HepG2 (cell line): ENCODE data around the gene MPC1. TPM values are rescaled to one million over a fixed set of nuclear protein-coding genes. Genes with fewer than 3 reads are reported as not detected.

ENCODE experiments used
- ATAC-seq: fragments of 200-7000 bp; cut with Tn5 transposase; 3 replicates; pipeline ENCODE4 v1.9.1; 2020; ENCODE audit warnings: mild to moderate bottlenecking, moderate library complexity
- BruUV-seq: library from RNA; stranded (reverse); fragments of 400-500 nt; replicated peaks from 2 replicates; lab custom pipeline; 2021; lab: Mats Ljungman, UMichigan
- CTCF ChIA-PET: fragments of 300-600 bp; formaldehyde crosslinking; extraction: SDS; loops from one replicate; lab custom pipeline; 2021; ENCODE audit warnings: low total read pairs, inconsistent platforms, low intra/inter-chr PET ratio; lab: Yijun Ruan, JAX
- POLR2A ChIA-PET: fragments of 350-600 bp; sonication (Branson Sonifier 250); formaldehyde crosslinking; loops from one replicate; lab custom pipeline; 2020; ENCODE audit warnings: antibody characterized with exemption, inconsistent platforms; lab: Yijun Ruan, JAX
- DNase-seq: peaks from one replicate; pipeline ENCODE4 v3.0.0-alpha.2; 2015; ENCODE audit warnings: low spot score
- FAIRE-seq: peaks from 3 replicates; lab custom pipeline; 2011; peaks lifted over from hg19 to GRCh38; lab: Jason Lieb, UNC
- H2AFZ ChIP-seq: one replicate; pipeline ENCODE4 v1.6.1; 2011; ENCODE audit warnings: low read length, inconsistent platforms
- H3K27ac ChIP-seq: fragments of 300-600 bp; 3 replicates; pipeline ENCODE4 v1.8.0; 2011; ENCODE audit warnings: mixed run types, mild to moderate bottlenecking, mixed read lengths, low read length, inconsistent platforms; ENCODE audit not compliant: insufficient read depth; ENCODE audit errors: extremely low read length
- H3K27me3 ChIP-seq, 2 experiments: fragments of 200-600 bp in 1 of 2; 2 replicates in 1 of 2; 3 replicates in 1 of 2; pipeline versions ENCODE4 v1.6.0 to v1.8.0; 2011; ENCODE audit warnings: low read length in 2 of 2, mild to moderate bottlenecking in 2 of 2, moderate library complexity in 2 of 2, inconsistent platforms in 1 of 2; ENCODE audit not compliant: insufficient read depth in 2 of 2, control insufficient read depth in 1 of 2
- H3K36me3 ChIP-seq, 2 experiments: fragments of 200-600 bp in 1 of 2; replicated peaks in 1 of 2; 2 replicates in 1 of 2; 3 replicates in 1 of 2; pipeline versions ENCODE4 v1.5.1 to v1.8.0; 2011; ENCODE audit warnings: low read length in 2 of 2, inconsistent platforms in 1 of 2; ENCODE audit not compliant: insufficient read depth in 2 of 2, control insufficient read depth in 1 of 2
- H3K4me1 ChIP-seq: 2 replicates; pipeline ENCODE4 v1.5.1; 2012; ENCODE audit warnings: low read length, inconsistent platforms; ENCODE audit not compliant: insufficient read depth
- H3K4me2 ChIP-seq: 2 replicates; pipeline ENCODE4 v1.6.0; 2011; ENCODE audit warnings: low read depth, low read length, inconsistent platforms
- H3K4me3 ChIP-seq, 3 experiments: fragments of 200-600 bp in 1 of 3; sonication (generic), shearing (Covaris generic) in 1 of 3; replicated peaks in 1 of 3; 2 replicates each; pipeline ENCODE4 v1.5.1; 2011 to 2016; ENCODE audit warnings: low read length in 3 of 3, inconsistent platforms in 2 of 3, low read depth in 2 of 3, mild to moderate bottlenecking in 2 of 3, control low read depth in 1 of 3, mixed read lengths in 1 of 3; ENCODE audit not compliant: insufficient read depth in 1 of 3
- H3K79me2 ChIP-seq: one replicate; pipeline ENCODE4 v1.6.1; 2011; ENCODE audit warnings: low read length, inconsistent platforms; ENCODE audit not compliant: insufficient read depth
- H3K9ac ChIP-seq: 2 replicates; pipeline ENCODE4 v1.6.0; 2011; ENCODE audit warnings: mild to moderate bottlenecking, low read depth, low read length, inconsistent platforms; ENCODE audit not compliant: insufficient read depth
- H3K9me3 ChIP-seq: 2 replicates; pipeline ENCODE4 v1.5.1; 2012; ENCODE audit warnings: mild to moderate bottlenecking, low read length
- H4K20me1 ChIP-seq: 2 replicates; pipeline ENCODE4 v1.6.0; 2011; ENCODE audit warnings: inconsistent platforms, mild to moderate bottlenecking, low read length, moderate library complexity; ENCODE audit not compliant: insufficient read depth
- CAMTA2 ChIP-seq: sonication (generic); formaldehyde crosslinking; IDR thresholded peaks from 2 replicates; pipeline ENCODE4 v1.4.0; 2020; ENCODE audit warnings: mild to moderate bottlenecking, missing genetic modification reagents, borderline replicate concordance
- CBX2 ChIP-seq, 2 experiments: fragments of 200-600 bp in 1 of 2; sonication (generic); formaldehyde crosslinking in 1 of 2; IDR thresholded peaks; 2 replicates each; pipeline versions ENCODE4 v1.7.0 to v1.8.1; 2018 to 2022; ENCODE audit warnings: low read depth in 2 of 2, low read length in 1 of 2, mild to moderate bottlenecking in 1 of 2, missing genetic modification reagents in 1 of 2
- CENPX ChIP-seq: sonication (generic); formaldehyde crosslinking; IDR thresholded peaks from 2 replicates; pipeline ENCODE4 v1.9.0; 2021; ENCODE audit warnings: mild to moderate bottlenecking, missing genetic modification reagents, moderate library complexity
- CSRNP1 ChIP-seq: sonication (generic); formaldehyde crosslinking; IDR thresholded peaks from 2 replicates; pipeline ENCODE4 v1.8.1; 2023; ENCODE audit warnings: mild to moderate bottlenecking, missing genetic modification reagents
- DR1 ChIP-seq: sonication (generic); formaldehyde crosslinking; IDR thresholded peaks from 2 replicates; pipeline ENCODE4 v1.8.0; 2021; ENCODE audit warnings: mild to moderate bottlenecking, missing genetic modification reagents, inconsistent platforms
- HCFC1 ChIP-seq: fragments of 150-350 bp; IDR thresholded peaks from 2 replicates; pipeline ENCODE4 v1.6.1; 2014; ENCODE audit warnings: low read depth, low read length
- PTBP1 ChIP-seq: fragments of 200-400 bp; formaldehyde crosslinking; IDR thresholded peaks from 2 replicates; pipeline ENCODE4 v1.6.1; 2018; ENCODE audit warnings: low read length, low read depth; ENCODE audit not compliant: poor library complexity, severe bottlenecking
- RFXANK ChIP-seq: IDR thresholded peaks from 2 replicates; pipeline ENCODE4 v1.6.1; 2016
- RNF219 ChIP-seq: sonication (generic); formaldehyde crosslinking; IDR thresholded peaks from 2 replicates; pipeline ENCODE4 v1.5.0; 2020; ENCODE audit warnings: mild to moderate bottlenecking, missing genetic modification reagents
- SKIL ChIP-seq: sonication (generic); formaldehyde crosslinking; IDR thresholded peaks from 2 replicates; pipeline ENCODE4 v1.8.0; 2022; ENCODE audit warnings: missing genetic modification reagents, mild to moderate bottlenecking, moderate library complexity, borderline replicate concordance
- SSRP1 ChIP-seq: IDR thresholded peaks from 2 replicates; pipeline ENCODE4 v1.6.1; 2016; ENCODE audit warnings: control low read depth
- THRA ChIP-seq: sonication (generic); formaldehyde crosslinking; IDR thresholded peaks from 2 replicates; pipeline ENCODE4 v1.4.0; 2020; ENCODE audit warnings: missing genetic modification reagents, borderline replicate concordance
- ZBTB1 ChIP-seq: sonication (generic); formaldehyde crosslinking; IDR thresholded peaks from 2 replicates; pipeline ENCODE4 v1.4.0; 2020; ENCODE audit warnings: missing genetic modification reagents, borderline replicate concordance
- ZFP62 ChIP-seq: sonication (generic); formaldehyde crosslinking; IDR thresholded peaks from 2 replicates; pipeline ENCODE4 v1.4.0; 2020; ENCODE audit warnings: missing genetic modification reagents
- ZNF224 ChIP-seq: sonication (generic); formaldehyde crosslinking; IDR thresholded peaks from 2 replicates; pipeline ENCODE4 v1.5.0; 2020; ENCODE audit warnings: mild to moderate bottlenecking, missing genetic modification reagents
- ZSCAN21 ChIP-seq: sonication (generic); formaldehyde crosslinking; IDR thresholded peaks from 2 replicates; pipeline ENCODE4 v1.8.0; 2022; ENCODE audit warnings: mild to moderate bottlenecking, missing genetic modification reagents, moderate library complexity, borderline replicate concordance
- WGBS: methylation state at CpG from one replicate; pipeline ENCODE4 v1.1.6; 2017; ENCODE audit warnings: low lambda C conversion rate; 5-methylcytosine and 5-hydroxymethylcytosine counted together
- in situ Hi-C: cut with HindIII; loops from 2 replicates; pipeline ENCODE4 v1.10.0; 2017; ENCODE audit warnings: low pct_unique_long_range_greater_than_20kb; ENCODE audit not compliant: extremely low pct_ligation_motif_present
- intact Hi-C: fragments of 100-400 bp; cut with micrococcal nuclease; formaldehyde crosslinking; loops from one replicate; pipeline ENCODE4 v1.10.0; 2022; ENCODE audit not compliant: unreplicated experiment
- polyA plus RNA-seq, 8 experiments: library from polyadenylated mRNA; depleted of rRNA in 3 of 8; stranded (reverse) in 7 of 8; unstranded in 1 of 8; fragments of >200 nt; fragmentation: Illumina TruSeq in 4 of 8; extraction: Trizol in 4 of 8; gene quantifications; 2 replicates each; pipeline versions ENCODE4 v1.2.1 to v1.2.3, GENCODE V29; 2011 to 2016; ENCODE audit warnings: low read depth in 4 of 8, missing spikeins in 1 of 8, mixed read lengths in 1 of 8; ENCODE audit not compliant: insufficient read depth in 1 of 8
- total RNA-seq, 5 experiments: library from RNA; depleted of rRNA; stranded (reverse); fragments of >200 nt; fragmentation: Illumina TruSeq; extraction: Trizol; gene quantifications; 2 replicates each; pipeline ENCODE4 v1.2.3, GENCODE V29; 2016; ENCODE audit warnings: low read depth in 1 of 5

MPC1 gene
- total and polyA plus RNA-seq, 2 of the 13 experiments (the other 11 are each of a cell fraction or from before 2014, with no cell fraction given), result 189 to 214 TPM

- TF ChIP-seq CSRNP1 (CRISPR knock-in tag), result no peak
- no peak for TF ChIP-seq SKIL
- TF ChIP-seq PTBP1, result no peak
- TF ChIP-seq, all 625 proteins: peak for 0
Measured at GRCh38 chr6:166415306-166415705, 32.6 kb upstream of the MPC1 start (continued).

GRCh38 chr6:166413491-166413951 lies 30.8 kb upstream of the MPC1 start:
- H2AFZ ChIP-seq, result no peak overlapping the region
- WGBS, result 39% methylated on average over 17 of the region's 17 CpGs
- ChIA-PET CTCF (no interaction called here), POLR2A (no interaction called here)
- no peak overlapping the region for H3K9ac ChIP-seq
- peaks cover 4 to 28% of the 10 kb centered on the region in 2 experiments for H3K27me3 ChIP-seq
- FAIRE-seq (no peak), ATAC-seq (no peak), DNase-seq (no peak)
- H3K9me3 ChIP-seq, result no peaks in the 10 kb centered on the region
- intact Hi-C loops (no loop called here), in situ Hi-C loops (no loop called here)
- BruUV-seq, result no TSS peak
- no peaks in the 10 kb centered on the region for H3K36me3 ChIP-seq
- peaks cover 15% of the 10 kb centered on the region for H3K4me1 ChIP-seq
- no peaks in the 10 kb centered on the region for H4K20me1 ChIP-seq
- no peak overlapping the region for H3K27ac ChIP-seq
- no peak overlapping the region for H3K4me2 ChIP-seq
- H3K79me2 ChIP-seq, result no peaks in the 10 kb centered on the region
- H3K4me3 ChIP-seq, result no peak overlapping the region
- TF ChIP-seq ZSCAN21 (CRISPR knock-in tag), result no peak
- TF ChIP-seq ZFP62, result no peak
- no peak for TF ChIP-seq ZBTB1 (CRISPR knock-in tag)
- no peak for TF ChIP-seq CENPX (CRISPR knock-in tag)
- no peak for TF ChIP-seq ZNF224 (CRISPR knock-in tag)
- TF ChIP-seq THRA, result no peak
- TF ChIP-seq CBX2 (IDR thresholded peaks at IDR 0.05; ENCODE audit: low read depth, low read length), result no peak
- no peak for TF ChIP-seq CBX2 (CRISPR knock-in tag; IDR thresholded peaks at IDR 0.05; ENCODE audit: low read depth)
- TF ChIP-seq RFXANK (CRISPR knock-in tag), result no peak
- TF ChIP-seq RNF219, result no peak
- TF ChIP-seq HCFC1, result no peak
- TF ChIP-seq DR1 (CRISPR knock-in tag), result no peak
- no peak for TF ChIP-seq SSRP1 (CRISPR knock-in tag)
- no peak for TF ChIP-seq CAMTA2 (CRISPR knock-in tag)
